Mesangial cell (primary cell): ENCODE measurements around the gene PRSS50. TPM values are rescaled to one million over a fixed set of nuclear protein-coding genes. Genes with fewer than 3 reads are reported as not detected.

Experiments
- total RNA-seq: library from RNA; depleted of rRNA; stranded (reverse); fragments of >200 nt; gene quantifications from 2 replicates; pipeline ENCODE4 v1.2.3, GENCODE V29; 2015

Gene PRSS50, protein sequence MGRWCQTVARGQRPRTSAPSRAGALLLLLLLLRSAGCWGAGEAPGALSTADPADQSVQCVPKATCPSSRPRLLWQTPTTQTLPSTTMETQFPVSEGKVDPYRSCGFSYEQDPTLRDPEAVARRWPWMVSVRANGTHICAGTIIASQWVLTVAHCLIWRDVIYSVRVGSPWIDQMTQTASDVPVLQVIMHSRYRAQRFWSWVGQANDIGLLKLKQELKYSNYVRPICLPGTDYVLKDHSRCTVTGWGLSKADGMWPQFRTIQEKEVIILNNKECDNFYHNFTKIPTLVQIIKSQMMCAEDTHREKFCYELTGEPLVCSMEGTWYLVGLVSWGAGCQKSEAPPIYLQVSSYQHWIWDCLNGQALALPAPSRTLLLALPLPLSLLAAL
- total RNA-seq: 0.16 and 0.63 TPM in 2 replicates

DNA sequence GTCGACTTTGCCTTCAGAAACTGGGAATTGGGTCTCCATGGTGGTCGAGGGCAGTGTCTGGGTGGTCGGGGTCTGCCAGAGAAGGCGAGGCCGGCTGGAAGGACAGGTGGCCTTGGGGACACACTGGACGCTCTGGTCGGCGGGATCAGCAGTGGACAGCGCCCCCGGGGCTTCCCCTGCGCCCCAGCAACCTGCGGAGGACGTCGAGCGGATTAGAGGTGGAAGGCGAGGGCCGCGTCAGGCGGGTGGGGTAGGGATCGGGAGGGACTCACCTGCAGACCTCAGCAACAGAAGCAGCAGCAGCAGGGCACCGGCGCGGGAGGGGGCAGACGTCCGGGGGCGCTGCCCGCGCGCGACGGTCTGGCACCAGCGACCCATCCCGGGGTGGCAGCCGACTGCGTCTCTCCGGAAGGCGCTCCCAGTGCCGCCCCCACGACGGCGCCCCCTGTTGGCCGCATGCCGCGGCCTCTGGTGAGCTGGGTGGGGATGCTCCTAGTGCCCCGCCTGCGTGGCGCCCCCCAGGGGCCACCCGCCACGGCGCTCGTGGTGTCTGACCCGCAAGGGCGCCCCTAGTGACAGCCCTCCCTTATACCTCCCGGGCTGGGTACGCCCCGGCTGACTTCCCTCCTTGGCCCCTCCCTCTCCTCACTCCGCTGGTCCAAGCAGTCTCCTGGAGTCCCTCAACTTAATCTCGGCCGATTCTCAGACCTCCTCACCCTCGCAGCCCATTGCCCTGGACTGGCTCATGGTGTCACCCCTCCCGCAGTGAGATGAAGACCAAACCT is at the start of gene PRSS50:
Gene PRSS50 (minus strand): TSS at position 423 of the 785 bp plus-strand sequence. CDS start 45 bp downstream, at position 378.

DNA sequence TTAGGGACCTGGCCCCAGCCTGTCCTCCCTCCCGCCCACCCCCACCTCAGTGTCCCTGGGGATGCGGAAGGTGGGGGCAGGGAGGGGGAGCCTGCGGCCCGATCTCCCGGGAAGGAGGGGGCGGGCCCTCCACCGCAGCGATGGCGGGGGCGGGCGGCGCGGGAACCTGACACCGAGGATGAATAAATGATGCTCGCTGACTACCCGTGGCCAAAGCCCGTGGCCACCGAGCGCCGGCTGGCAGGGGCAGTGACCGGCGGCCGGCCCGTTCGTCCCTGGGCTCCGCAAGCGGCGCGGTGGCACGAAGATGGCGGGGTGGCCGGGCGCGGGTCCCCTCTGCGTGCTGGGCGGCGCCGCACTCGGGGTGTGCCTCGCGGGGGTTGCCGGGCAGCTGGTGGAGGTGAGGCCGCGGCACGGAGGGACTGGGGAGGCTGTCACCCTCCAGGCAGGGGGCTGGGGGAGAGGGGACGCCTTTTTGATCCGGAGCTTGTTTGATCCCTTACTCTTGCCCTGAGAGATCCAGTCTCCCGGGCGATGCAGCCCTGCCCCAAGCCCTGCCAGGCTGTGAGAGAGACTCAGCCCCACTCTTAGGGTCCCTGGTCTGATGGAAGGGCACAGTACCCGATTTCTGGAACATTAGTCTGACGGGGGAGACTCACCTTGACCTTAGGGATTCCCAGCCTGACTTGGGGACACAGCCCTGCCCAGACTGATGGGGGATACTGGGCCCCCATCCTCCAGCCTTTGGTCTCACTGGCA is 16.3 kb downstream of the PRSS50 start, which contains the start of gene TMIE:
Gene TMIE (plus strand): TSS at position 212 of the 759 bp plus-strand sequence. CDS start 96 bp downstream, at position 308.

DNA sequence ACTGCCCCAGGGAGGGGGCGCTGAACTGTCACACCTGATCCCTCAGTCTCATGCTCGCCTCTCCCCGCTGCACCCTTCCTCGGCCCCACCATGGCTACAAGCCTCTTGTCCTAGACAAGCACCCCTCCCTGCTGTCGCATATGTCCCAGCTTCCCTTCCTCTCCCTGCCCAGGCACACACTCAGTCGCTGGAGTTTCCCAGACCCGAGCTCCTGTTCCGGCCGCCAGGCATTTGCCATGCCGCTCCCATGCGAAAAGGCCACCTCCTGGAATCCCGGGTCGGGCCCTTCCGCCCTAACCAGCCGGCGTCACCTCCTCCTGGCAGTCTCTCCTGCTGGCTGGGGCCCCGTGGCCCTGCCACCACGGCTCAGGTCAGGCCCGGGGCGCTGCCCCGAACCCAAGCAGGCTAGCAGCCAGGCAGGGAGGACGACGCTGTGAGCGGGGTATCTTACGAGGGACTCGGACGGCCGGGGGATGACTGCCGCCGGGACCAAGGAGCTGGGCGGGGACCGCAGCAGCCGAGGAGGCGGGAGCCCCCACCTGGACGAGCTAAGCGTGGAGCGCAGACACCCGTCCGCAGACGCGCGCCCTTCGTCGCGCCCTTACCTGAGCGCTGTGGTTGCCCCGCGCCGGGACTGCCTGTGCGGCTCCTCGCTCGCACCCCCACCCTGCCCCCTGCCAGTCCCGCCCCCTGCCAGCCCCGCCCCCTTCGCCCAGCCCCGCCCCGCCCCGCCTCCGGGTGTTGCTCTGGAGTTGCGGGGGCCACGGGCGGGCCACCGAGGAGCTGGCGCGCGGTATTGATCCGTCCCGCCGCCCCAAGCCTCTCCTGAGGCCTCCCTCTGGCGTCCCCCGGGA is 24.4 kb downstream of the PRSS50 start, which contains the start of gene ALS2CL:
Gene ALS2CL (minus strand): TSS at position 642 of the 854 bp plus-strand sequence. CDS start 4,239 bp downstream, outside the sequence.

Other genes with a start within 250 kb of the PRSS50 start
- gene RTP3, start 219.9 kb downstream of the PRSS50 start, total RNA-seq: not detected in 2 replicates
- gene LRRC2, start 151.6 kb downstream of the PRSS50 start, total RNA-seq: under 0.01 and 0.16 TPM in 2 replicates
- not detected in 2 replicates for gene FAM240A, start 105.3 kb downstream of the PRSS50 start, total RNA-seq
- 3.3 and 7.7 TPM in 2 replicates for gene ALS2CL, start 24.2 kb downstream of the PRSS50 start, total RNA-seq
- 0.13 TPM in 1 of 2 replicates, not detected in the other for gene TMIE, start 16.5 kb downstream of the PRSS50 start, total RNA-seq
- 8.5 TPM in 1 of 2 replicates, not detected in the other for gene MYL3, start 145.6 kb upstream of the PRSS50 start, total RNA-seq
- 0.33 and 16.1 TPM in 2 replicates for gene PTH1R, start 159.9 kb upstream of the PRSS50 start, total RNA-seq